ENCODE data around the gene NT5DC2. TPM values are rescaled to one million over a fixed set of nuclear protein-coding genes. Genes with fewer than 3 reads are reported as not detected.
"Not testable (repeated sequence)": the region's sequence is repeated elsewhere in the genome, so short reads cannot be mapped to it uniquely, and the experiment has no call there.

NT5DC2 gene
- total RNA-seq, 3 donors from 2014 or later, result 29.7 to 53.1 (median 42.8) TPM

DNA sequence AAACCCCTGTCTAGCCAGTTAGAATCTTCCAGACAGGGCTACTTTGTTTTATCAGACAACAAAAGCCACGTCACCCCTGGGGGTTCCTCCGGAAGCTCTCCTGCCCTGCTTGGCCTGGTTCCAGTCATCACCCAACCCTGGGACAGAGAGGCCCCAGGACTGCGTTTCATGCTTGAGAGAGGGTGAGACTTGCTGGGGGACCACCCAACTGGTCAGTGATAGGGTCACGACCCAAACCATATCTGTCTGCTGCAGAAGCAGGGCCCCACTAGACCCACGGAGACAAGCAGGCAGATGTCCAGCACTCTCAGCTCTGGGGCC, 1.2 kb downstream of the NT5DC2 start:
- Mint-ChIP-seq H3K36me3 (ENCODE audit: insufficient read depth) (peaks cover 3% of the 10 kb centered on the region), H3K4me3 (peak overlapping the region; percentile 73), H3K4me1 (ENCODE audit: low read depth) (peaks cover 21% of the 10 kb centered on the region), H3K9me3 (no peaks in the 10 kb centered on the region), H3K27me3 (ENCODE audit: low read depth) (no peaks in the 10 kb centered on the region)
- ATAC-seq (no peak), DNase-seq (peak; percentile 25)

DNA sequence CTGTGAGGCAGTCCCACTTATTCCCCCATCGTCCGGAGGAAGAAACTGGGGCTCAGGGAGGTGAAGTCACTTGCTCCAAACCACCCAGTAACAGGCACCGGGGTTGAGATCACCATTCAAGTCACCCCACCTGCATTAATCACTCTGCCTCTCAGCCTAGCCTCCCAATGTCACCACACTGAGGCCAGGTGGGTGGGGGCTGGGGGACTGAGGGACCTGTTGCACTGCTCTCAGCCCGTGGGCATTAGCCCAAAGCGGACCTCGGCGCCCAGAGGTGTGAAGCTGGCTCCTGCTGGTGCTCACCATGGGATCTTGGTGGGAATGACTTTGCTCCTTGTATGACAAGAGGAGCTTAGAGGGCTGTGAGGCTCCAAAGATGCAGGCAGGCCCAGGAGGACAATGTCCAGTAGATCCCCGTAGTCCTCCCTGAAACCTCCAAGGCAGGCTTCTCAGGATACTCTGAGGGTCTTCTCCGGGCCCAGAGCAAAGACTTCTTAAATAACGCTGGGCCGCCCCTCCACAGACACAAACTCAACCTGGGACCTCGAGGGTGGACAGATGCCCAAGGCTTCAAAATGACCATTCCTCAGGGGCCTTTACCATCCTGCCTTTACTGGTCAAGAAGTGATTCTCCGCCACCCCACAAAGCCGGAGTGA, 1.7 kb downstream of the NT5DC2 start:
- H3K9me3 Mint-ChIP-seq, result no peaks in the 10 kb centered on the region
- no peak for ATAC-seq
- peaks cover 2% of the 10 kb centered on the region for H3K36me3 Mint-ChIP-seq (ENCODE audit: insufficient read depth)
- H3K27me3 Mint-ChIP-seq (ENCODE audit: low read depth), result no peaks in the 10 kb centered on the region
- peaks cover 16% of the 10 kb centered on the region for H3K4me1 Mint-ChIP-seq (ENCODE audit: low read depth)
- peak overlapping the region; percentile 73 for H3K4me3 Mint-ChIP-seq
- no peak for DNase-seq

DNA sequence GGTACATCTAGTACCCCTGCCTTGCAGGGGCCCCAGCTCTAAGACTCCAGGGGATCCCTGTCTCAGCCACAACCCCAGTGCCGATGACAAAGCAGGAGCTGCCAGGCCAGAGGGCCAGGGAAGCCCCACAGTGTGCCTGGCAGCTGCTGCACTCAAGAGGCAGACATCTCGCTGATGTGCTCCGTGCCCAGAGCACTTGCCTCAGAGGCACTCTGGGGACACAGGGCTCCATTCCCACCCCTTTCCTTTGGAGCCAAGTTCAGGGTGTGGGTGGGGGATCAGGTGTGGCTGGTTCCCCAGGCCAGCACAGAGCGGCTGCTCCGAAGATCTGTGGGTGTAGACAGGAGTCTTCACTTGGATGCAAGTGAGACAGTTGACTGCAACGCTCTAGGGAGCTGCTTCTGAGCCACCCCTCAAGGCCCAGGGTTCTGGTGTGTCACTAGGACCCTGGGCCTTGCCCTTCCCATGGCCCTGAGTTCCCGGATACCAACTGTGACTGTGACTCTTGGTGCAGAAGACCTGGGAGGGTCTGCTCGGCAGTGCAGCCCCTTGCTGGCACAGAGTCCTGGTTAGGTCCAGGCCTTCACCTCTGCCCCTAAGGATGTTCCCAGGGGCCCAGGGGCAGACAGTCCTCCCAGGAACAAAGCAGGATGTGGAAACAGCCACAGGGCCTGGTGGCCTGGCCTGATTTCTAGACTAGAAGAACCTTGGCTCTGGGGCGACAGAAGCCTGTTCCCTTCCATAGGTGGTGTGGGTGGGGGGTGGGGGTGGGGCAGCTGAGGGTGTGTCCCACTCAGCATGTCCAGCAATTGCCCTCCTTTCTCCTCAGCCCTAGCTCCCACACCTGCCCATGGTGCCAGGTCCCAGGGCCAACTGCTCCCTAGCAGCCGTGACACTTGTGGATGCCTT, 2.5 kb downstream of the NT5DC2 start:
- Mint-ChIP-seq H3K4me1 (ENCODE audit: low read depth) (peaks cover 14% of the 10 kb centered on the region), H3K9me3 (no peaks in the 10 kb centered on the region), H3K4me3 (no peak overlapping the region), H3K27me3 (ENCODE audit: low read depth) (no peaks in the 10 kb centered on the region), H3K36me3 (ENCODE audit: insufficient read depth) (no peaks in the 10 kb centered on the region)
- no peak for ATAC-seq
- DNase-seq, result no peak

DNA sequence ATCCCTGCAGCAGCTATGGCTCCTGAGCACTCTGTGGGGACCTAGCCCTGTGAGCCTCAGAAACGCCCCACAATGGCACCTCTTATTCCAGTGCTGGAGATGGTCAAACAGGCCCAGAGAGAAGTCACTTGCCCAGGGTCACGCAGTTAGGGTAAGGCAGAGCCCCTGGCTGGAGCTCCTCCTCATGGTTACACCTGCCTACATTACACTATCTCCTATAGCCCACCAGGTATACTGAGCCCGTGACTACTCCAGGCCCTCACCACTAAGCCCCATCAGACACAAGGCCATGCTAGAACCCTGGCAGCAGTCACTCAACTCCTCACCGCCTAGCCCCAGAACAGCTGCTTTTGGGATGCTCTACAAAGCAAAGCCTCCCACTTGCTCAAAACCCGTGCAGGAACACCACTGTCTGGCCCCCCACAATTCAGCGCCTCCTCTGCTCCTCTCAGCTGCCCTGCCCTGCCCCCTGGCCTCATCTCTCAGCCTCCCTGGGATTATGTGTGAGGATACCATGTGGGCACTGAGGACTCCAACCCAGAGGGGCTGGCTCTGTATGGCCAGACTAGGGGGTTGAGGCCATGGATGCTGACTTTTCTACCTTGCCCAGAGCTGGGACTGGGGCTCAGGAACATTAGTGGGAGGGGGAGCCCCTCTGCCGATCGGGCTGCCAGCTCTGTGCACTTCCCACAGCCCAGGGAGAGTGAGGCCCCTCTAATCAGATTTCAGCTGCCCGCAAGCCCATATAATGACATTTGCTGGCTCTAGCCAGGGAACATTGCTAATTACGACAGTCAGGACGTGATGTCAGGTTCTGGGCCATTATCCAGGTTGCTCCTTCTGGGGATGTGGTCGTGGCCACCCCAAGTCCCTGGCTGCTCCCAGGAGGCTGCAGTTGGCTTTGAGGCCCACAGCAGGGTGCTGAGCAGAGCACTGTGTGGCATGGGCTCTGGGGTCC, 4.0 kb downstream of the NT5DC2 start:
- no peaks in the 10 kb centered on the region for H3K27me3 Mint-ChIP-seq (ENCODE audit: low read depth)
- H3K4me3 Mint-ChIP-seq, result no peak overlapping the region
- ATAC-seq (no peak), DNase-seq (no peak)
- H3K9me3 Mint-ChIP-seq, result no peaks in the 10 kb centered on the region
- peaks cover 6% of the 10 kb centered on the region for H3K4me1 Mint-ChIP-seq (ENCODE audit: low read depth)
- no peaks in the 10 kb centered on the region for H3K36me3 Mint-ChIP-seq (ENCODE audit: insufficient read depth)

DNA sequence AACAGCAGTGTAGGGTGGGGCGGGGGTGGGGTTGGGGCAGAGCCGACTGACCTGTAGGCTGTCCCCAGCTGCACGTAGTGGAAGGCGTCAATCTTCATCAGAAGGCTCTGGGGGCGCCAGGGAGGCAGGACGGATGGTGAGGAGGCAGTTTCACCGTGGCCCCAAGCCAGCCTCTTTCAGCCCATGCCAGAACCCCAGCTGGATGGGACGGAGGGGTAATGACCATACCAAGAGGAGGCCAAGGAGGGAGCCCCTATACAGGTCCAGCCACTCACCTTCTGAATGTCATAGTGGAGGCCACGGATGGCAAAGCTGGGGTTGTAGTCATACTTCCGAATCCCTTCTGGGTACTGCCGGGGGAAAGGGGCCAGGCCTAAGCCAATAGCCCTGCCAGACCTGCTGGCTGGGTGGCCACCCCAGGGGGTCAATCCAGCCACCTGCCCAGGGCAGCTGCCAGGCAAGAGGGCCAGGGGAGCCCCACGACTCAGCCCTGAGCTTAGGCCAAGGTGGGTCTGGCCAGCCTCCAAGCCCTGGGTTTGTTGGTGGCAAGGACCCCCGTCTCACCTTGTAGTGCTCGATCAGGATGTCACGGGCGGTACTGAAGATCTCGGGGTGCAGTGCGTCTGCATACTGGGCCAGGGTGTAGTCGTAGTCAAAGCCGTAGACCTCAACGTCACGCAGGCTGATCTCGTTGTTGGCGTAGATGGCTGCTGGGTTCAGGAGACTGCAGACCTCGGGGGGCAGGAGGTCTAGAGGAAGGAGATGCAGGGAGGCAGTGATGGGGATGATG, 4.9 kb downstream of the NT5DC2 start:
- H3K9me3 Mint-ChIP-seq, result no peaks in the 10 kb centered on the region
- no peak for ATAC-seq
- H3K4me1 Mint-ChIP-seq (ENCODE audit: low read depth), result peaks cover 4% of the 10 kb centered on the region
- DNase-seq, result no peak
- H3K4me3 Mint-ChIP-seq, result no peak overlapping the region
- no peaks in the 10 kb centered on the region for H3K27me3 Mint-ChIP-seq (ENCODE audit: low read depth)
- H3K36me3 Mint-ChIP-seq (ENCODE audit: insufficient read depth), result no peaks in the 10 kb centered on the region

DNA sequence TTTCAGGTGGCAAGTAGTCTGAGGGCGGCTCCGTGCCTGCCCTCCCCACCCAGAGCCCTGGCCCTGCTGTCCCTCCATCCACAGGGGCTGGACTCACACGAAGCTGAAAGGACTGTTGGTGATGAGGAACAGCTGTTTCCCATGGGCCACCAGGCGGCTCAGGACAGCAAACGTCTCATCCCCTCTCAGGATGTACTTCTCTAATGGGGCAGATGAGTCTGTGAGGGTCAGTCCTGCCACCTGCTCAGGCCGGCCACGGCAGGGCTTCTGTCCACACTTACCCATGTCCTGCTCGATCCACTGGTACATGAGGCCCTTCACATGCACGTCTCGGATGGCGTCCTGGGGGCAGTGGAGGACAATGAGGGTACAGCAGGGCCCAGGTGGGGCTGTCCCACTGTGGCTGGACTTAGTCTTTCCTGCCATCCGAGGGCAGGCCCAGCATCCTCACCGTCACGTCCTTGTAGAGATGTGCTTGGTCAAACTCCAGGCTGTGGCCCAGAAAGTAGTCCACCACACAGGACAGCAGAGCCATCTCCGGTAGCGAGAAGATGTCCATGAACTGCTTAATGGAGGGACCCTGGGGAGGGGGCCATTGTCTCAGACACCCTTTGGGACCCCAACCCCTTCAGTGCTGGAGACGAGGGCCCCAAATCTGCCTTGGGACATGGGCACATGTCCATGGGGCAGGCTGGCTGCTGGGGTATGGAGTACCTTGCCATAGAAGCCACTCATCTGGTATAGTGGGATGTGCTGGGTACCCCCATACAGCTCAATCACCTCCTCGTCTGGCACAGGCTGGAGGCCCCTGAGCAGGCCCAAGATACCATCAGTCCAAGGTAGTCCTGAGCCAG, 5.7 kb downstream of the NT5DC2 start:
- H3K27me3 Mint-ChIP-seq (ENCODE audit: low read depth), result no peaks in the 10 kb centered on the region
- ATAC-seq (no peak), DNase-seq (peak; percentile 0)
- H3K36me3 Mint-ChIP-seq (ENCODE audit: insufficient read depth), result no peaks in the 10 kb centered on the region
- H3K4me1 Mint-ChIP-seq (ENCODE audit: low read depth), result peaks cover 4% of the 10 kb centered on the region
- no peak overlapping the region for H3K4me3 Mint-ChIP-seq
- H3K9me3 Mint-ChIP-seq, result no peaks in the 10 kb centered on the region

DNA sequence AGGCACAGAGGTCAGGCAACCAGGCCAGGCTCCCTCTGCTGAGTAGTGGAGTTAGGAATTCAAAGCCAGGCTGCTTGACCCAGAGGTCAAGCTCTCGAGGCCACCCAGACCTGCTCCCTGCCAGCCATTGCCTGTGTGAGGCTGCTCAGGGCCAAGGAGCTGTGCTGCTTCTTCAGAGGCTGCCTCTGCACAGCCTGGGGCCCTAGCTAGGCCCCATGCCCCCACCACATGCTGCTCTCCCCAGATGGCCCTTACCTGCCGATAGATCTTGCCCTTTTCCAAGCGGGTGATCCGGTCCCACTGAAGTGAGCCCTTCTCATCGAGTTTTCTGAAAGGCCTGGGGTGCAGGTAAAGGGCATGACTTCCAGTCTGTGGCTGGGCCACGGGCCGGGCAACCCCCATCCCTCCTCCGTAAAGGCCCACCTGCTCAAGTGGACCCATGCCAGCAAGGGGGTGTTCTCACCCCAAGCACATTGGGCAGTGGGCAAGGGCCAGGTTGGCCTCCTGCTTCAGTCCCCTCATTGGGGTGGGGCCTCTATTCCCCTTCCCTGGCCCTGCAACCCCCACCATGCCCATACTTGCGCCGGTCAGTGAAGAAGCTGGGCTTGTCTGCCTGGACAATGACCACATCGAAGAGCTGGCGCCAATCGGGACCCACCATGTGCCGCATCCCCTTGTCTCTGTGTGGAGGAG, 6.5 kb downstream of the NT5DC2 start:
- H3K4me1 Mint-ChIP-seq (ENCODE audit: low read depth), result no peaks in the 10 kb centered on the region
- no peak for ATAC-seq

DNA sequence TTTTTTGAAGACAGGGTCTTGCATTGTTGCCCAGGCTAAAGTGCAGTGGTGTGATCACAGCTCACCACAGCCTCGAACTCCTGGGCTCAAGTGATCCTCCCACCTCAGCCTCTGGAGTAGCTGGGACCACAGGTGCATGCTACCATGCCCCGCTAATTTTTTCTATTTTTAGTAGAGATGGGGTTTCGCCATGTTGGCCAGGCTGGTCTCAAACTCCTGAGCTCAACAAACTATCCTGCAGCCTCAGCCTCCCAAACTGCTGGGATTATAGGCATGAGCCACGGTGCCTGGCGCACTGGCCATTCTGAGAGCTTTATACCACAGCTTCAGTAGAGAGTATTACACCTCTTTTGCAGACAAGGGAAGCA, 7.0 kb downstream of the NT5DC2 start:
- H3K36me3 Mint-ChIP-seq (ENCODE audit: insufficient read depth); H3K4me3 Mint-ChIP-seq; H3K4me1 Mint-ChIP-seq (ENCODE audit: low read depth); ATAC-seq; H3K9me3 Mint-ChIP-seq; DNase-seq; H3K27me3 Mint-ChIP-seq (ENCODE audit: low read depth): not testable (repeated sequence)

More for the DNA sequence above, 6.5 kb downstream of the NT5DC2 start:
- DNase-seq, result no peak
- Mint-ChIP-seq H3K4me3 (no peak overlapping the region), H3K9me3 (no peaks in the 10 kb centered on the region), H3K27me3 (ENCODE audit: low read depth) (no peaks in the 10 kb centered on the region), H3K36me3 (ENCODE audit: insufficient read depth) (no peaks in the 10 kb centered on the region)

DNA sequence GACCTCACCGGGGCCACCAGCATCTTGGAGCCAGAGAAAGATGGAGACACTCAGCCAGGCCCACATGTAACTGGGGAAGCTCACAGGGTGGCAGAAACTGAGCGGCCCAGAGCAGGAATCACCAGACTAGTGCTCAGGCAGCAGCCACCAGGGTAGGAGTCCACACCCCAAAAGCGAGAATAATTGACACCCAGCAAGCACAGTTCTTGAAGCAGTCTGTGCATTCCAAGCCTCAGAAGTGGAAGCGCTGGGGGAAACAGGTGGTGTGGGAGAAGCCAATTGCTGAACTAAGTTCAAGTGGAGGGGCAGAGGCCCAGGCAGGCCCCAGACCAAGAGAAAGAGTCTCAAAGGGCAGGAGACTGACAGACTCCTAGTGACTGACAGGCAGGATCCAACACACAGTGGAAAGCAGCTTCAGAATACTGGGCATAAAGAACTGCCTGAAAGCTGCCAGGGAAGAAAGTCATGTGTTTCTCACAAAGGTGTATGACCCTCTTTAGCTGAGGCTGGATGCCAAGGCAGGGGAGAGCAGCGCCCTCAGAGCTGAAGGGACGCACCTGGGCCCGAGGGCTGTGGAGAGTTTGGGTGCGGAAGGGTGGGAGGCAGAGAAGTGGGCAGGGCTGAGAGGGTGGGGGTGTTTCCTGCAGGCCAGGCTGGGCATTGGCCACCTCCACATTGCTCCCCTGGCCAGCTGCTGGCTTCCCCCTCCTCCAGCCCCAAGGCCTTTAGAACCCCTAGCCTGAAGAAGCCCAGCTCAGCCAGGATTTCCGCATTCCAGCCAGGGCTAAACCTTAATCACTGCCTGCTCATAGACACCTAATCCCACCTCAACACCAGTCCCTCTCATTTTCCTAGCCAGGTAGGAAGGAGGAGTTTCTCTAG, 7.7 kb downstream of the NT5DC2 start:
- H3K9me3 Mint-ChIP-seq, result no peaks in the 10 kb centered on the region
- ATAC-seq (no peak), DNase-seq (no peak)
- H3K4me1 Mint-ChIP-seq (ENCODE audit: low read depth), result no peaks in the 10 kb centered on the region
- no peaks in the 10 kb centered on the region for H3K27me3 Mint-ChIP-seq (ENCODE audit: low read depth)
- H3K4me3 Mint-ChIP-seq, result no peak overlapping the region
- no peaks in the 10 kb centered on the region for H3K36me3 Mint-ChIP-seq (ENCODE audit: insufficient read depth)

DNA sequence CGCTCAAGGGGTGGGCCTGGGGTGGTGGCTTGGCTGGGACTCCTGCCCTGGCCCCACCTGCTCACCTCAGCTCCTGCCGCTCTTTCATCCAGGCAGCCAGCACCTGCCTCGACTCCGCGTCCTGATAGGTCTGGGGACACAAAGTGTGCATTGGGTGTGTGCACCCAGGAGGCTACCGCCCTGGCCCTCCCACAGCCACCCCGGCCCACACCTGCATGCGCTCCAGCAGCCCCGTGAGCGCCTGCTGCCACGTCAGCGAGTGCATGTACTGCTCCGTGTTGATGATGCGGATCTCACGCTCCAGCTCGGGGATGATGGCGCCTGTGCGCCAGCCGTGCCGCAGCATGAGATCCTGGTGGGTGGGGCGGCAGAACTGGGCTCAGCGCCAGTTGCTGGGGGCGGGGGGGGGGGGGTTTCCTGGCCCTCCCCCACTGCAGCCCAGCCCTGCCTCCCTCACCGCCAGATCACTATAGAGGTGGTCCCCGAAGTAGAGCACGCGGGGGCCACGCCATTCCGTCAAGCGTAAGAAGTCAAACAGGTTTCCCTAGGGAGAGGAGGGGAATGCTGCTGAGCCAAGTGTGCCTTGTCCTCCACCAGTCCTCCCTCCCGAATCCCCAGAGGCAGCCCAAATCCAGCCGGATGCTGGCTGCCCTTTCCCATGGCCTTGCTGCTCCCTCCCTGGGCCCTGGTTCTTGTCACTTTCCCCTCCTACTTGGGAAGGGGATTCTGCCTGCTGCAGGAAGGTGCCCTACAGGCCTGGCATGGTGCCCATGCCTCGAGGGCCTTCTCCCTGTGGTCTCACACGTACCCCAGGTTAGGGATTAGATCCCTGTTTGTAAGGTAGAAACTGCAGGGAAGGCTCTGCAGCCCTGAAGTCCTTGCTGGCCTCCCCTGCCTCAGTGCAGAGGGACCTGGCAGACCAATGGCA, 8.6 kb downstream of the NT5DC2 start:
- DNase-seq, result no peak
- H3K4me3 Mint-ChIP-seq, result no peak overlapping the region
- no peak for ATAC-seq

DNA sequence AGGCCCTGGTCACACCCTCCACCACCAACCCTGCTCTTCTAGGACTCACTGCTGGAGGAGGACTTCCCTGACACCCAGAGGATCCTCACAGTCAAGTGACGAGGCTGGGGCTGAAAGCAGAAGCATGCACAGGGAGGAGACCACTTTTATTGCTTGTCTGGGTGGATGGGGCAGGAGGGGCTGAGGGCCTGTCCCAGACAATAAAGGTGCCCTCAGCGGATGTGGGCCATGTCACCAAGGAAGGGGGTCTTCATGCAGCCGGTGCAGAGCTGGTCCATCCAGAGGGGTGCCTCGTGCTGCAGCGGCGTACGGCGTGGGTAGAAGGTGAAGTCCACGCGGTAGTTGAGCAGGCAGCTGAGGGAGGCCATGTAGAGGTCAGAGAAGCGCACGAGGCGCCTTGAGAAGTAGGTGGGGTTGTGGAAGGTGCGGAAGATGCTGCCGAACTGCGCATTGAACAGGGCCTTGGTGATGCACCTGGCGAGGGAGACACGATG, 9.4 kb downstream of the NT5DC2 start:
- ATAC-seq (no peak), DNase-seq (no peak)
- H3K27me3 Mint-ChIP-seq (ENCODE audit: low read depth), result no peaks in the 10 kb centered on the region
- no peaks in the 10 kb centered on the region for H3K36me3 Mint-ChIP-seq (ENCODE audit: insufficient read depth)
- H3K4me3 Mint-ChIP-seq, result no peak overlapping the region
- H3K4me1 Mint-ChIP-seq (ENCODE audit: low read depth), result no peaks in the 10 kb centered on the region
- no peaks in the 10 kb centered on the region for H3K9me3 Mint-ChIP-seq

More for the DNA sequence above, 8.6 kb downstream of the NT5DC2 start:
- Mint-ChIP-seq H3K9me3 (no peaks in the 10 kb centered on the region), H3K4me1 (ENCODE audit: low read depth) (no peaks in the 10 kb centered on the region), H3K27me3 (ENCODE audit: low read depth) (no peaks in the 10 kb centered on the region), H3K36me3 (ENCODE audit: insufficient read depth) (no peaks in the 10 kb centered on the region)
